ENCODE data around the gene LRP2. TPM values are rescaled to one million over a fixed set of nuclear protein-coding genes. Genes with fewer than 3 reads are reported as not detected.

LRP2 gene
- total RNA-seq, 4 donors from 2014 or later: not detected

GRCh38 chr2:169303579-169304305 lies 58.6 kb downstream of the LRP2 start:
- no peaks in the 10 kb centered on the region for H3K9me3 ChIP-seq
- no peaks in the 10 kb centered on the region for H3K4me1 ChIP-seq
- TF ChIP-seq, protein P1, sequence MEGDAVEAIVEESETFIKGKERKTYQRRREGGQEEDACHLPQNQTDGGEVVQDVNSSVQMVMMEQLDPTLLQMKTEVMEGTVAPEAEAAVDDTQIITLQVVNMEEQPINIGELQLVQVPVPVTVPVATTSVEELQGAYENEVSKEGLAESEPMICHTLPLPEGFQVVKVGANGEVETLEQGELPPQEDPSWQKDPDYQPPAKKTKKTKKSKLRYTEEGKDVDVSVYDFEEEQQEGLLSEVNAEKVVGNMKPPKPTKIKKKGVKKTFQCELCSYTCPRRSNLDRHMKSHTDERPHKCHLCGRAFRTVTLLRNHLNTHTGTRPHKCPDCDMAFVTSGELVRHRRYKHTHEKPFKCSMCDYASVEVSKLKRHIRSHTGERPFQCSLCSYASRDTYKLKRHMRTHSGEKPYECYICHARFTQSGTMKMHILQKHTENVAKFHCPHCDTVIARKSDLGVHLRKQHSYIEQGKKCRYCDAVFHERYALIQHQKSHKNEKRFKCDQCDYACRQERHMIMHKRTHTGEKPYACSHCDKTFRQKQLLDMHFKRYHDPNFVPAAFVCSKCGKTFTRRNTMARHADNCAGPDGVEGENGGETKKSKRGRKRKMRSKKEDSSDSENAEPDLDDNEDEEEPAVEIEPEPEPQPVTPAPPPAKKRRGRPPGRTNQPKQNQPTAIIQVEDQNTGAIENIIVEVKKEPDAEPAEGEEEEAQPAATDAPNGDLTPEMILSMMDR (IDR thresholded peaks at IDR 0.05 in 4 of 5, conservative IDR thresholded peaks at IDR 0.05 in 1 of 5): no peak
- no peak for TF ChIP-seq POLR2A (IDR thresholded peaks at IDR 0.05)
- H3K27me3 ChIP-seq: no peaks in the 10 kb centered on the region
- DNase-seq: no peak
- ATAC-seq: no peak
- H3K36me3 ChIP-seq: no peaks in the 10 kb centered on the region
- no peak overlapping the region for H3K27ac ChIP-seq
- in situ Hi-C loops (cut with MboI; ENCODE audit: low sequenced_read_pairs in 4 of 4): no loop called here
- H3K4me3 ChIP-seq: no peak overlapping the region
- intact Hi-C loops (cut with DNase I; ENCODE audit: low total_unique reads): no loop called here

DNA sequence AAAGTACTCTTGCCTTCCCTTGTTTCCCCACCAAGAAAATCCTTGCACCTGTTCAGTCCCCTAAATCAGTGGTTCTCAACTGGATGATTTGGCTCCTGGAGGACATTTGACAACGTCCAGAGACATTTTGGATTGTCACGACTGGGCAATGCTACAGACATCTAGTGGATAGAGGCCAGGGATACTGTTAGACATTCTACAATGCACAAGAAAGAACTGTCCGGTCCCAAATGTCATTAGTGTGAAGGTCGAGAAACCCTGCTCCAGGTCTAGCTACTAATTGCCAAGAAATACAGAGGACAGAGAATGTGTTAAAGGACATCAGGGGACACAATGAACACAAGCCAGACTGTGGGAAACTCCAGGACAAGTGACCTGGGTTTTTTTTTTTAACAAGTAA lies 60.0 kb downstream of the LRP2 start:
- no peak overlapping the region for H3K4me3 ChIP-seq
- DNase-seq: no peak
- no peaks in the 10 kb centered on the region for H3K9me3 ChIP-seq
- in situ Hi-C loops (cut with MboI; ENCODE audit: low sequenced_read_pairs in 4 of 4): no loop called here
- H3K27me3 ChIP-seq: no peaks in the 10 kb centered on the region
- intact Hi-C loops (cut with DNase I; ENCODE audit: low total_unique reads): no loop called here
- ATAC-seq: no peak
- no peaks in the 10 kb centered on the region for H3K4me1 ChIP-seq
- H3K36me3 ChIP-seq: no peaks in the 10 kb centered on the region
- TF ChIP-seq, protein P1 (IDR thresholded peaks at IDR 0.05 in 4 of 5, conservative IDR thresholded peaks at IDR 0.05 in 1 of 5): no peak
- no peak for TF ChIP-seq POLR2A (IDR thresholded peaks at IDR 0.05)
- H3K27ac ChIP-seq: no peak overlapping the region

GRCh38 chr2:169301596-169302335 lies 60.6 kb downstream of the LRP2 start:
- H3K4me3 ChIP-seq: no peak overlapping the region
- in situ Hi-C loops (cut with MboI; ENCODE audit: low sequenced_read_pairs in 4 of 4): no loop called here
- no peaks in the 10 kb centered on the region for H3K9me3 ChIP-seq
- H3K27ac ChIP-seq: no peak overlapping the region
- no peaks in the 10 kb centered on the region for H3K36me3 ChIP-seq
- TF ChIP-seq, protein P1 (IDR thresholded peaks at IDR 0.05 in 4 of 5, conservative IDR thresholded peaks at IDR 0.05 in 1 of 5): no peak
- TF ChIP-seq POLR2A (IDR thresholded peaks at IDR 0.05): no peak
- H3K4me1 ChIP-seq: no peaks in the 10 kb centered on the region
- ATAC-seq (no peak), DNase-seq (no peak)
- H3K27me3 ChIP-seq: no peaks in the 10 kb centered on the region
- intact Hi-C loops (cut with DNase I; ENCODE audit: low total_unique reads): no loop called here

DNA sequence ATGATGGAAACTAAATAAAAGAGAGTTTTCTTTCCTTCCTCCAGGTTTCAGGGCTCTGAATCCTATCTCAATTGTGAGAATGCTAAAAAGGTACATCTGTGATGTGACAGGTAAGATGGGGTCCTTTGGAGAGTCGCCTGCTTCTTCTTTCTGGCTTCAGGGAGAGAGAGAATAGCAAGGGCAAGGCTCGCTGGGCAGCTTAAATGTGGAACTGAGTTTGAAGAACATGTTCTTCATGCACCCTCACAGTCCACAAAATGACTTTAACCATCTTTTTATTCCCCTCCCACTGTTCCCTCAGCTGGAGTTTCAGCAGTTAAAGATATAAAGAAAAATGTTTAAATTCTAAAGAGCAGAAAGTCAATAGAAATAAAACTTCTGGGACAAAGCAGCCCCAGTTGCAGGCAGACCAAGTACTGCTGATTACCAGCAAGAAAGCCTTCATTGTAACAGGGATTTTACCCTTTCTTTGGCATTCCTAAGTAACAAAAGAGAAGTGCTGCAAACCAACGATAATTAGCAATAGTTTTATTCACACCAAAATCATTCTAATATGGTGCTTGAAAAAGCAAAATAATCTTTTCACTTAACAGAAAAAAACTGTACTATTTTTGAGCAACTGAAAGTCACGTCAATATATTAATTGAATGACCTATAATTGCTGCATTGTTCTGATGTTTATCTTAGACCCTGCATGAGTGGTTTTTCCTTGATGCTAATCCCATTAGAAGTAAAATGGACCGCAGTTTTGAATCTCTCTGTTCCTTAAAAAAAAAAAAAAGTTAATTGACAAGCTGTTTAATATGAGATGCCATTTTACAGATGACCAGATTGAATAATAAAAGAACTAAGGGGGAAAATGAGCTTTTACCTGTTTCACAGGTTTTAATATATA lies 61.5 kb downstream of the LRP2 start:
- intact Hi-C loops (cut with DNase I; ENCODE audit: low total_unique reads): no loop called here
- in situ Hi-C loops (cut with MboI; ENCODE audit: low sequenced_read_pairs in 4 of 4): no loop called here

More for the DNA sequence above, 61.5 kb downstream of the LRP2 start:
- ATAC-seq (no peak), DNase-seq (no peak)
- TF ChIP-seq POLR2A (IDR thresholded peaks at IDR 0.05): no peak
- TF ChIP-seq, protein P1 (IDR thresholded peaks at IDR 0.05 in 4 of 5, conservative IDR thresholded peaks at IDR 0.05 in 1 of 5): no peak
- H3K4me1 ChIP-seq: no peaks in the 10 kb centered on the region
- no peak overlapping the region for H3K27ac ChIP-seq
- no peaks in the 10 kb centered on the region for H3K27me3 ChIP-seq
- H3K9me3 ChIP-seq: no peaks in the 10 kb centered on the region
- no peak overlapping the region for H3K4me3 ChIP-seq
- no peaks in the 10 kb centered on the region for H3K36me3 ChIP-seq
